GM13976 (cell line): Measurements from ENCODE around the gene PC.

Experiments used
- DNase-seq: peaks from one replicate; pipeline ENCODE4 v3.0.0; 2012; ENCODE audit warnings: low spot score
- CTCF ChIP-seq: IDR thresholded peaks from 2 replicates; pipeline ENCODE4 v1.5.1; 2012; ENCODE audit warnings: borderline replicate concordance, mild to moderate bottlenecking; ENCODE audit not compliant: insufficient read depth; ENCODE audit errors: extremely low read depth, missing control alignments, control extremely low read depth
- in situ Hi-C: fragments of 300-500 bp; cut with MboI; formaldehyde crosslinking; loops from one replicate; pipeline ENCODE4 v1.12.0; 2022; ENCODE audit warnings: low sequenced_read_pairs, mixed read lengths, inconsistent platforms; ENCODE audit not compliant: unreplicated experiment

Gene PC

GRCh38 chr11:66971488-66971887 is 13.3 kb upstream of the PC start:
- no peak for TF ChIP-seq CTCF
- DNase-seq, result no peak
- in situ Hi-C loops, result no loop called here

GRCh38 chr11:66970807-66971442 is 12.7 kb upstream of the PC start:
- TF ChIP-seq CTCF, result no peak
- in situ Hi-C loops, result no loop called here
- DNase-seq, result no peak

GRCh38 chr11:66970371-66970806 is 12.2 kb upstream of the PC start:
- DNase-seq, result no peak
- no peak for TF ChIP-seq CTCF
- in situ Hi-C loops, result no loop called here

- DNase-seq, result no peak
- in situ Hi-C loops, result no loop called here
- TF ChIP-seq CTCF, result no peak
These were observed 11.5 kb upstream of the PC start for GRCh38 chr11:66969584-66970225.

GRCh38 chr11:66967670-66968425 is 9.7 kb upstream of the PC start:
- in situ Hi-C loops, result no loop called here
- no peak for DNase-seq
- no peak for TF ChIP-seq CTCF

- TF ChIP-seq CTCF, result no peak
- DNase-seq, result no peak
- in situ Hi-C loops, result no loop called here
These were observed 8.2 kb upstream of the PC start for GRCh38 chr11:66966351-66966750.
